SU-DHL-6 (cell line): ENCODE results near the gene GARIN5B.

Source experiments
- CTCF ChIP-seq: fragments of 200-600 bp; sonication (generic); IDR thresholded peaks from one replicate; pipeline ENCODE4 v1.5.1; 2017; ENCODE audit warnings: antibody characterized with exemption, mild to moderate bottlenecking, low read length, moderate library complexity; ENCODE audit not compliant: insufficient read depth, poor library complexity, severe bottlenecking
- EZH2phosphoT487 ChIP-seq: fragments of 200-600 bp; sonication (generic), shearing (Covaris generic); conservative IDR thresholded peaks from 2 replicates; pipeline ENCODE4 v1.6.1; 2018; ENCODE audit warnings: mild to moderate bottlenecking, antibody characterized with exemption, low read length, moderate library complexity, mixed read lengths

DNA sequence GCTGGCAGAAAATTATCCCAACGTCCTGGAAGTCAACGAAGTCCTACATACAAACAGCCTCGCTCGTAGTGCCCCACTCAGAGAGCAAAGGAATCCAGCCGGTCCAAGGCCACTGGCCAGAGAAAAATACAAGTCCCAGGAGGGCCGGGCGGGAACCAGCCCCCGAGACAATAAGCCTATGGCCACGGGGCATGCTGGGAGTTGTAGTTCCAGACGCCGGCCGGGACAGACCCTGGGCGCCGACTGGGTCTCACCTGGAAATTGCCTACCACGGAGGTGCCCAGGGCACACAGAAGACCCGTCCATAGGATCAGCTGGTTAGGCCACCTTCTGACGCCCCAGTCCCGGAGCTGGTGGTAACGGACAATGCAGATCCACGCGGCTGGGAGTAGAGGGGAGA, 43.3 kb downstream of the GARIN5B start:
- TF ChIP-seq CTCF = no peak
- no peak for TF ChIP-seq EZH2phosphoT487
